Neural progenitor cell (in vitro differentiated cells): ENCODE measurements around the gene NFE2L2.

Experiments
- CTCF ChIP-seq: fragments of 200-600 bp; sonication (generic); IDR thresholded peaks from 2 replicates; pipeline ENCODE4 v1.5.1; 2017; ENCODE audit warnings: antibody characterized with exemption, mild to moderate bottlenecking
- EZH2 ChIP-seq: fragments of 200-600 bp; sonication (generic); IDR thresholded peaks from 2 replicates; pipeline ENCODE4 v1.6.1; 2017; ENCODE audit warnings: antibody characterized with exemption, mild to moderate bottlenecking, moderate library complexity
- EZH2phosphoT487 ChIP-seq: fragments of 200-600 bp; sonication (generic); IDR thresholded peaks from 2 replicates; pipeline ENCODE4 v1.6.1; 2017; ENCODE audit warnings: antibody characterized with exemption

- TF ChIP-seq CTCF (no peak), EZH2 (no peak), EZH2phosphoT487 (no peak)
Measured at GRCh38 chr2:177275743-177276055, 11.2 kb upstream of the NFE2L2 start.
